ENCODE data around the gene MAGEA8.
"Not testable (repeated sequence)": the region's sequence is repeated elsewhere in the genome, so short reads cannot be mapped to it uniquely, and the experiment has no call there.

The MAGEA8 gene

DNA sequence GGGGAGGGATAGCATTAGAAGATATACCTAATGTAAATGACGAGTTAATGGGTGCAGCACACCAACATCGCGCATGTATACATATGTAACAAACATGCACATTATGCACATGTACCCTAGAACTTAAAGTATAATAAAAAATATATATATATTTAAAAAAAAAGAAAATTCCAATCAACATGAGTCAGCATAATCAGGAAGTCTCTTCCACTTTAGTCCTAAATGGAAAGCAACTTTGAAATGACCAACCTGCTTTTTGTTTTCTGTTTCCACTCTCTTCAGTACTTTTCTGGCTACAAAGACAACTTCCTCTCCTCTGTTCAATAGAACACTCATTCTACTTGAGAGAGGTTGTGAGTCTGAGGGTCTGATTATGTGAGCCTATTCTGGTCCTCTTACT is 13.5 kb upstream of the MAGEA8 start:
- FAIRE-seq = no peak
- no peak for DNase-seq (ENCODE audit: insufficient read length, low spot score)
- no peak for TF ChIP-seq POLR2A (IDR thresholded peaks at IDR 0.05; ENCODE audit: low read depth, low read length)

DNA sequence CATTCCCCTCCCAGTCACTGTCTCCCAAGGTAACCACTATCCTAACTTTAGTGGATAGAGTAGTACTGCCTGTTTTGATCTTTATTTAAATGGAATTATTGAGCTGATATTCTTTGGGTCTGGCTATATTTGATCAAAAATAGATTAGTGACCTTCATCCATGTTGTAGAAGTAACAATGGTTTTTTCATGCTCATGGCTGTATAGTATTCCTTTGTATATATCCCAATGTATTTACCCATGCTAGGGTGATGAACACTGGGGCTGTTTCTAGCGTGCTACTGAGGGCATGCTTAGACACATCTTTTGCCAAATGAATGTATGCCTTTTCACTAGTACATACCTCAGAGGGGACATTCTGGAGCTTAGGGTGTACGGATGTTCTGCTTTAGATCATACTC is 10.1 kb upstream of the MAGEA8 start:
- no peak for TF ChIP-seq POLR2A (IDR thresholded peaks at IDR 0.05; ENCODE audit: low read depth, low read length)

GRCh38 chrX:149871433-149871832 is 9.6 kb upstream of the MAGEA8 start:
- no peak for TF ChIP-seq POLR2A (IDR thresholded peaks at IDR 0.05; ENCODE audit: low read depth, low read length)
- DNase-seq (ENCODE audit: insufficient read length, low spot score) (no peak), FAIRE-seq (no peak)

More for the DNA sequence above, 10.1 kb upstream of the MAGEA8 start:
- FAIRE-seq (no peak), DNase-seq (ENCODE audit: insufficient read length, low spot score) (no peak)

DNA sequence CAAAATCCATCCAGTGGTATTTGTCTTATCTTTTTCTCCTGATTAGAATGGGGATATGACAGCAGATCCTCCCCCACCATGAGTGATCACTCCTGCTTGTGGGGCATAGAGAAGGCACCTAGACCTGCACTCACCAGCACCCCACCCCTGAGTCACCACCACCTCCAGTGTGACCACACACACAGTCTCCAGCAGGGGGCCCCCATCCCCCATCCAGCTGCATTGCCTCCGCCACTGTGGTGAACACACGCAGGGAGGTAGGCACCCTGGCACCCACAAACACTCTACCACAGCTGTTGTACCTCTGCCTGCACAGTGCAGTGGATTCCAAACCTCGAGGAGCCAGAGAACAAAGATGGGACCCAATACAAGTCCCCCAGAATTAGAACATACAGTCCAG is 9.0 kb upstream of the MAGEA8 start:
- no peak for TF ChIP-seq POLR2A (IDR thresholded peaks at IDR 0.05; ENCODE audit: low read depth, low read length)
- no peak for FAIRE-seq
- DNase-seq (ENCODE audit: insufficient read length, low spot score) = peak; percentile 14

DNA sequence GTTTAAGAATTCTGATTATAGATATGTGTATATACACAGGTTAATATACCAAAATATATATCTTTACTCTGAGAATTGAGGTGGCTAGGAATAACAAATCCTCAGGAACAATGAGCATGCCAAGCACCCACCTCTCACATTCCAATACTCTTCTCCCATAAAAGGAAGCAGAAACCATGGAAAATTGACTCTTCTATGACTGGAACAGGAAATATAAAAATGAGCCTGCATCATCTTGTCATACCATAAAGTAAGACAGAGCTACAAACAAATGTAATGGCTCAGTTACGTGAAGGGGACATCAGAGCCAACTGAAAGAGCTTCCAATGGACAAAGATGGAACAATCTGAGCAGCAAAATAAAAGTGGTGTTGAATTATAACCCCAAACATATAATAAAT is 3.8 kb upstream of the MAGEA8 start:
- no peak for TF ChIP-seq POLR2A (IDR thresholded peaks at IDR 0.05; ENCODE audit: low read depth, low read length)
- DNase-seq (ENCODE audit: insufficient read length, low spot score) (no peak), FAIRE-seq (no peak)

DNA sequence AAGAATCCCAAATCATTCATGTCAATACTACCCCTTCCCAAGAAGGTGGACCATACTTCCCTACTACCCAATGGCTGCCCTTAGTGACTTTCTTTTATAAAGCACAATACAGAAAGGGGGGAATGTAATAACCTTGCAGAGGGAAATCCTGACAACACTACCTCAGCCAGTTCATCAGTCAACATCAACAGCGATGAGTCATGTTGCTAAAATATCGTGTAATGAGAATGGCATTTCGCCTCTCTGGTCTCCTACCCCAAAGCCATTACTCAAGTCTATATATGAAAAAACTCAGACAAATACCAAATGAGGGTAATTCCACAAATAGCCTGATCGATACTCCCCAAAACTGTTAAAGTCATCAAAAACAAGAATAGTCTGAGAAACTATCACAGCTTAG is 3.3 kb upstream of the MAGEA8 start:
- FAIRE-seq (peak; percentile 38), DNase-seq (ENCODE audit: insufficient read length, low spot score) (peak; percentile 20)
- TF ChIP-seq POLR2A (IDR thresholded peaks at IDR 0.05; ENCODE audit: low read depth, low read length) = no peak

- FAIRE-seq; DNase-seq (ENCODE audit: insufficient read length, low spot score): not testable (repeated sequence)
Measured at GRCh38 chrX:149890828-149891227, 9.8 kb downstream of the MAGEA8 start.

GRCh38 chrX:149898554-149898953 is 17.6 kb downstream of the MAGEA8 start:
- DNase-seq (ENCODE audit: insufficient read length, low spot score) (no peak), FAIRE-seq (no peak)
- TF ChIP-seq POLR2A (IDR thresholded peaks at IDR 0.05; ENCODE audit: low read depth, low read length) = no peak

GRCh38 chrX:149903889-149904748 is 23.1 kb downstream of the MAGEA8 start:
- TF ChIP-seq POLR2A (IDR thresholded peaks at IDR 0.05; ENCODE audit: low read depth, low read length) = no peak
- DNase-seq (ENCODE audit: insufficient read length, low spot score) = no peak

DNA sequence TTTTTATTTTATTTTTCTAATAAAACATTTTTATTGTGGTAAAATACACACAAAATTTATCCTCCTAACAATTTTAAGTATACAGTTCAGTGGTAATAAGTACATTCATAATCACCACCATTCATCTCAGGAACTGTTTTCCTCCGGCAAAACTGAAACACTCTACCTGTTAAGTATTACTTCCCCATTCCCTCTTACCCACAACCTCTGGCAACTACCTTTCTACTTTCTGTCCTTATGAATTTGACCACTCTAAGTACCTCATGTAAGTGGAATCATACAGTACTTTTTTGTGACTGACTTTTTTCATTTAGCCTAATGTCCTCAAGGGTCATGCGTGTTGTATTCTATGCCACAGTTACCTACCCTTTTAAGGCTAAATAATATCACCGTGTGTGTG is 27.3 kb downstream of the MAGEA8 start:
- FAIRE-seq (no peak), DNase-seq (ENCODE audit: insufficient read length, low spot score) (no peak)
- no peak for TF ChIP-seq POLR2A (IDR thresholded peaks at IDR 0.05; ENCODE audit: low read depth, low read length)

More at GRCh38 chrX:149903889-149904748, 23.1 kb downstream of the MAGEA8 start:
- no peak for FAIRE-seq

- no peak for TF ChIP-seq POLR2A (IDR thresholded peaks at IDR 0.05; ENCODE audit: low read depth, low read length)
- no peak for FAIRE-seq
- DNase-seq (ENCODE audit: insufficient read length, low spot score) = no peak
Measured at GRCh38 chrX:149908727-149909126, 27.7 kb downstream of the MAGEA8 start.

- no peak for TF ChIP-seq POLR2A (IDR thresholded peaks at IDR 0.05; ENCODE audit: low read depth, low read length)
- DNase-seq (ENCODE audit: insufficient read length, low spot score) (no peak), FAIRE-seq (no peak)
Measured at GRCh38 chrX:149909324-149910177, 28.6 kb downstream of the MAGEA8 start.

- DNase-seq (ENCODE audit: insufficient read length, low spot score) = no peak
- no peak for TF ChIP-seq POLR2A (IDR thresholded peaks at IDR 0.05; ENCODE audit: low read depth, low read length)
- no peak for FAIRE-seq
Measured at GRCh38 chrX:149910178-149910695, 29.3 kb downstream of the MAGEA8 start.

- no peak for FAIRE-seq
Measured at GRCh38 chrX:149916745-149917392, 35.9 kb downstream of the MAGEA8 start.

GRCh38 chrX:149923836-149924235 is 42.9 kb downstream of the MAGEA8 start:
- not testable (repeated sequence) for DNase-seq (ENCODE audit: insufficient read length, low spot score); FAIRE-seq

More at GRCh38 chrX:149916745-149917392, 35.9 kb downstream of the MAGEA8 start:
- no peak for TF ChIP-seq POLR2A (IDR thresholded peaks at IDR 0.05; ENCODE audit: low read depth, low read length)
- DNase-seq (ENCODE audit: insufficient read length, low spot score) = no peak

- FAIRE-seq; DNase-seq (ENCODE audit: insufficient read length, low spot score): not testable (repeated sequence)
Measured at GRCh38 chrX:149924434-149924833, 43.5 kb downstream of the MAGEA8 start.

DNA sequence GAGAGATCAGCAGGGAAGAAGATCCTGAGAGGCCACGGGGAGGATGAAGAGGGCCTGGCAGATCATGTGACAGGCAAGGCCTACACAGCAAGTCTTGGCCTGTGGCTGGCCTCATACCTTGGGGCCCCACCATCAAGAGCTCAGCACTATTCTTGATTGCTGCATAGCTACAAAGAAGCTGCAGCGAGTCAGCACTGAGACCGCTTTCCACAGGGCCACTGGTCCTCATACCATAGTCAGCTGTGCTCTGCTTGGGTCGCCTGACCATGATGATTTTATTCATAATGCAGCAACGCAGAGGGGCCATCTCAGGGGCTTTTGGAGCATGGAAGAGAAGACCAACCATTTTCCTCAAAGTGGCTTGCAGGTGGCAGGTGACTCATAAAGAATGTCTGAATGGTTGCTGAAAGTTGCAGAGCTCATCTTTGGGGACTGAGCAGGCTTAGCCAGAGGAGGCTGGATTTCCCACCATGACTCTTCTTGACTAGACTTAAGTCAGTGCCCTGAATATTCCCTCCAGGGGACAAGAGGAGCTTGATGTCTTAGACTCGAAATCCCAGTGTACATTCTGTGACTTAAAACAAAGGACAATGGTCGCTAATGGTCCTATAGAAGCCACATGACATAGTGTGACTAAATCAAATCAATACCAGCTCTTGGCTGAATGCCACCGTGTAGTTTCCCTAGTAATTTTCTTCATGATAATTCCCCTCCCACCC is 46.4 kb downstream of the MAGEA8 start:
- not testable (repeated sequence) for DNase-seq (ENCODE audit: insufficient read length, low spot score); FAIRE-seq

- DNase-seq (ENCODE audit: insufficient read length, low spot score); FAIRE-seq: not testable (repeated sequence)
Measured at GRCh38 chrX:149927964-149928258, 46.9 kb downstream of the MAGEA8 start.

All from H54 (cell line).